ENCODE results near the gene TOM1L2.

The TOM1L2 gene

DNA sequence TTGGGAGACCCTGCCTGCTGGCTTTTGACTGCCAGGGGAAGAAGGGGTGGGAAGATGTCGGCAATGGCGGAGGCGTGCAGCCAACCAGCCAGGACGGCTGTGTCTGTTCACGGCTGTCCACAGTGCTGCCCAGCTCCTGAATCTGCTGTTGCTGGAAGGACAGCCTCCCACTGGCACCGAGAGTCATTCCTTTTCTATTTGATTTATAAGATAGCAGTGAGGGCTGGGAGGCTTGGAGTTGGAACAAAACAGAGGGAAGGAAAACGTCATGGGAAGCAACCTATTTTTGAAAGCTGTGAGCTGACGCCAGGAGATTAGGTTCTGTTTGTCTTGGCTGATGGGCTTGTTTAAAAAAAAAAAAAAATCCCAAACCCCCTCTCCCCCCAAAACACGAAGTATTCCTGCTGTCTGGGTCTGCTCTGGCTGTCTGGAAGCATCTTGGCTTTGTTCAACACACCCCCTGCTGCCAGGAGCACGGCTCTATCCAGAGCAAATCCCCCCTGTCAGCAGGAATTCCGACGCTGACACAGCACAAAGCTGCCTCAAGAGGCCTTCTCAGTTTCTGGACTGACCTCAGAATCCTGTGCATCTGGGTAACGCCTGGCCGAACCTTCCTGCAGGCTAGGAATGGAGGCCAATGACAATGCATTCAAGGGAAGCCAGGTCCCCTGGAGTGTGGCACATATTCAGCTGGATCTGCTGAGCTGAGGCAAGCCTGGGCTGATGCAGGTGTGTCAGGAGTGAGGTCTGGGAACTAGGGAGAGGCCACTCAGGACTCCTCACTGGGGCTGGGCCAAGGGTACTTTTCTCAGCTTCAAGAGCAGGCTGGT lies 94.5 kb downstream of the TOM1L2 start:
- DNase-seq (ENCODE audit: low read depth, low spot score), result no peak

DNA sequence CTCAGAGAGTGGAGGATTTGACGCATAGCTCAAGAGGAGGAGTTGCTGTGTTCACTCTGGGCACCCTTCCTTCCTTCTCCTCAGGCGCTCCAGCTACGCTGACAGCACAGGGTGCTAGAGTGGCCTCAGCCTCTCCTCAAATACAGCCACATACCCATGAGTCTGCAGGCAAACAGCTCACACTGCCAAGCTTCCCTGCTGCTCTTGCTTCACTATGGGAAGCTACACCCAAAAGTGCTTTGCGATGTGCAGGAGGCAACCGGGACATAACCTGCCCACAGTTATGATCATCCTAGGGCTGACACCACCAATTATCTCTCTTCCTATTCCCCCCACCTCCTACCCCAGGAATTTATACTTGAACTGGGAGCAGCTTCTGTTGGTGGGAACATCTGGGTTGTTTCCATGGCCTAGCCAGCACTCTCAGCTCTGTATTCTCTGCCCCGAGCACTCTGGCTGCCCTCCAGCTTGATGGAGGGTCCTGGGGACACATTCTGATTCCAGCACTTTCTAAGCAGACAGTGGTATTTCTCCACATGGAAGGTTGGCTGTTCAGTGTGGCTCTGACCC lies 95.2 kb downstream of the TOM1L2 start:
- DNase-seq (ENCODE audit: low read depth, low spot score), result no peak

DNA sequence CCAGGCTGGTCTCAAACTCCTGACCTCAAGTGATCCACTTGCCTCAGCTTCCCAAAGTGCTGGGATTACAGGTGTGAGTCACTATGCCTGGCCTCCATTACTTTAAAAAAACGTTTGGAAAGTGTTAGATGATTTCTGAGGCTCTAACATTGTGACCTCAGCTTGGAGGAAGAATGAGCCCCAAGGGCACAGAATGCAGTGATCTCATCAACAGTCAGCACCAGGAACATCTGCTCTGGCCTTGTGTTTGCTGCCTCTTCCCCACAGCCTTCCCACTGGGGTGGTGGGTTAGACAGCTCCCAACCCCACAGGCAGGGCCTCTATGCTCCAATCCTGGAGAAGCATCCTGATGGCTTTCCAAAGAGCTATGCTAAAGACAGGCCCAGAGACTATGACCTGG lies 97.7 kb downstream of the TOM1L2 start:
- DNase-seq (ENCODE audit: low read depth, low spot score), result no peak

DNA sequence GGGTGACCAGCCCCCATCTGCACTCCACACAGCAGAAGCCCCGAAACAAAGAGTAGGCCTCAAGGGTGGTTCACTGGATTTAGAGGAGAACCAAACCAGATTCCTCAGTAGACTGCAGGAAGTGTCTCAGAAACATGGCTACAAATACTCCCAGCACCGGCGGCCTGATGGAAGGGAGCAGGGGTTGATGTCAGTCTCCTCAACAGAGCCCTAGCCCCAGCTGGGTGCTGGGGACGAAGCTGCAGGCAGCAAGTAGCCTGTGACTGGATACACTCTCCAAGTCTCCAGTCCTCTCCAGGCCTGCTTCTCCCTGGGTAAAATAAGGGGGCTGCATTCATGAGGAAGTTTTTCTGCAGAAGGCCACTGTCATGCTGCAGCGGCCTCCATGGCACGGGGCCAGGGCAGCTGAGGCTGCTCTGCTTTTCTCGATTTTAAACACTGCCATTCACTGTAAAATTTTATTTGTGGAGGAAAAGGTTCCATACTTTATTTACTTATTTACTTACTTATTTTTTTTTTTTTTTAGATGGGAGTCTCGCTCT lies 98.7 kb downstream of the TOM1L2 start:
- DNase-seq (ENCODE audit: low read depth, low spot score), result no peak

DNA sequence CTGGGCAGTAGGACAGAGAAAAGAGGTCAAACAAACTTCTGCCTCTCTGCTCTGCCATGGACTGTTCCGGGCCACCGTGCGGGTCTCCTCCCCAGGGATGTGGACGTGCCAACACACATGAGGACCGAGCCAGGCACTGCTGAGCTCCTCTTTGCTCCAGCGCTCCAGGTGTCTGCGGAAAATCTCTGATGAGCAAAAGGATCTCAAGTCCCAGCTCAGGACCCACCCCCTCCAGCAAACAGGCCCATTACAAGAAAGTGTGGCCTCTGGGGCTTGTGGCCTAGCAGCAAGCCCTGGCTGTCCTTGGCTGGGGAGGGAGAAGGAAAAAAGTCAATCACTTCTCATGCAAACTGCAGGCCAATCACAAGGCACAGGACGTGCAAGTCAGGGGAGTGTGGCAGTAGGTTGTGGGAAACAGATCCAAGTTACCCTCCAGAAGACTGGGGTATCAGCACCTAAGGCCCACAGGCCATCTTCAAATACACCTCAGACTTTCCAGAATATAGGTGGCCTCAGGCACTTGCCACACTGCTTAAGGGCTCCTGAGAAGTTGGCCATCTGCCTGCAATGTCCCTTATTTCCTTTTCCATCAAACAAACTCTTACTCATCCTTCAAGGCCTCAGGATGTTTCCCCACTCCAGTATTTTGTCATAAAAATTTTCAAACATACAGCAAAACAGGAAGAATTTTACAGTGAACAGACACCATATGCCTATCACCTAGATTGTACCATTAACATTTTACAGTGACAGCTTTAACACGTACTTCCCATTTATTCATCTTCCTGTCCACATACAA lies 99.5 kb downstream of the TOM1L2 start:
- no peak for DNase-seq (ENCODE audit: low read depth, low spot score)

DNA sequence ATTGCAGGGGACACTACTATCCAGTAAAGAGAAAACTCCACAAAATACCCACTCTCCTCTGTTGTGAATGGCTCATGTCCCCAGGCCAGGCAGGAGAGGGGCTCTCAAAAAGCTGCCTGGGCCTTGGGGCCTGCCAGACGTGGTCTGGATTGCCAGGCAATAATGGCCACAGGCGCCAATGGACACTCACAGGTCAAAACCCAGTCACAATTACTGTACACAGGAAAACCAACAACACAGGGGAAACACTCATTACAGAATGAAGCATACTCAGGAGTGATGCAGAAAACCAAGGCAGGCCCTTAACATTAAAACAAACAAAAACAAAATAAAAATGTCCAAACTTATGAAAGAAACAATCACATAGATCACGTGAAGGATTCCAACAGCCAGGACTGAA lies 100.3 kb downstream of the TOM1L2 start:
- no peak for DNase-seq (ENCODE audit: low read depth, low spot score)

DNA sequence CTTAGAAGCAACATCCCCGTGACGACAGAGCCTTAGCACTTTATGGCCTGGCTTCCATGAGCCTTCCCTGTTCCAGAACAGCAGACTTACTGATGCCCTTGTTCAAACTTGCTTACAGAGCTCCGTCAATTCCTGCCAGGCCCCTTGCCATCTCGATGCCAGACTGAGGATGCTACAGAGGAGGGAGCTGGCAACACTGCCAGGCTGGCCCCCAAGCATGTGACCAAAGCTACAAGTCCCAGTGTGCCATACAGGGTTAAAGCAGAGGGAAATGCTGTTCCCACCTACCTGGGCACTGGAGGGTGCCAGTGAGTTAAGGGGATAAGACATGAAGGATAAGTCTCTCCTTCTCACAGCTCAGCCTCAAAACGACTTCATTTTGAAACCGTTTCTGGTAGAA lies 102.0 kb downstream of the TOM1L2 start:
- DNase-seq (ENCODE audit: low read depth, low spot score), result no peak

DNA sequence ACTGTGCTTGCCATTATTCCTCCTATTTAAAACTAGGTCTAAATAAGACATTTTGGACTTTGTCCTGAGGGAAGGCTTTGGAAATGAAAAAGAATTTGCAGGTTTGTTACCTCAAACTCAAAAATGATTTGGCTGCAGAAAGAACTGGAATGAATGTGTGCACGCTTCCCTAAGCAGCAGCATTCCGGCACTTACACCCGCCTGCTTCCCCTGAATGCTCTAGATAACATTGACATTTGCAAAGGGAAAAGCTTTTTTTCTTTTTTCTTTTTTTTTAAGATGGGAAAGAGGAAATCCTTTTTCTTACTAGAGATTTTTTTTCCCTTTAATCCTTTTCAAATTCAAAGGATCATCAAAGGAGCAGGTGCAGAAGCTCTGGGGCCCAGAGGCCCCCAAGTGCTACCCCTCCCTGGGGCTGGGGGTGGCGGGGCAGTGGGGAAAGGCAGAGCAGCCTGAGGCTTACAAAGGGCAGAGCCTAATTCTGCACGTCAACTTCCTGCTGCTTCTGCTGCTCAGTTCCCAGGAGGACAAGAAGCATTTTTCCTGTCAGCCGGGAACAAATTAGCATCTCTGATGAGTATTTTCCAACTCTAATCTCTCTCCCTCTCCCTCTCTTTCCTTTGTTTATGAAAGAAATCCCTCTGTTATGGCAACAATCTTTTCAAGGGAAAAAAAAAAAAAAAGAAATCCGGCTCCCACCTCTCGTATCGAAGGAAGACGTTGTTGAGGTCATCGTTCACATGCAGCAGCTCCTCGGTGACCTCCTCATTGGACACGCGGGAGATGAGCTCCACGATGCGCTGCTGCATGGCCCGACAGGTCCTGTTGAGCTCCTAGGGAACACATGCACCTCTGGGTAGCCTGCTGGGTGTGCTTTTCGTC lies 103.3 kb downstream of the TOM1L2 start:
- no peak for DNase-seq (ENCODE audit: low read depth, low spot score)

DNA sequence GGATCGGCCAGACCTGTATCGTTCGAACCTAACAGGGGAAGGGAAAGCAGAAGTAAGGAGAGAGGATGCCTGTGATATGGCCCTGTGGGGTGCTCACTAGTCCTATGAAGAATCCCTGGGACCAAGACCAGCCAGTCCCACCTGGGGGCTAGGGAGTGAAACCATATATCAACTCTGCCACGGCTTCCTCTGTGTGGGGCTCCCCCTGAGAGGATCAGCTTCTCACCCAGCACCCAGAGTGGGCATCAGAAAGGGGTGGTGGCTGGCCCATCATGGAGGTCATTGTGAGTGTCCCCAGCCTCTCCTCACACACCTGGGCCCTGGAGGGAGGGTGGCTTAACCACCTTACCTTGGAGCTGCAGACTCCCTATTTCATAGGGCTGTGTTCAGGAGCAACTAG lies 105.3 kb downstream of the TOM1L2 start:
- no peak for DNase-seq (ENCODE audit: low read depth, low spot score)

DNA sequence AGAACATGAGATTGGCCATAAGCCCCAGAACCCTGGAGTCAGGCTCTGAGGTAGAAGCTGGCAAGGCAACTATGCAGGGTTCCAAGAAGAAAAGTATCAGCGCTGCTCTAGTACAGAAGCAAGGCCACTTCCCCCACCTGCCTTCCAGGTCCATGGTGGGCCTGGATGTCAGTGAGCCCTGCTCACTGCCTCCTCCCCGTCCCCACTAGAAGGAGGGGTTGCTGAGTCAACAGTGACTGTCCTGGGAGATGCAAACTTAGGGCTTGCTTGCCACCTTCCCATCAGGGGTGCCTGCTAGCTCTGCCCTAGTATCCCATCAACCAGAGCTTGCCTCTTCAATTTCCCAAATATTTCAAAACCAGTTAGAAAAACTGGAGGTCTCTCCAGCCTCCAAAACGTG lies 105.8 kb downstream of the TOM1L2 start:
- no peak for DNase-seq (ENCODE audit: low read depth, low spot score)

DNA sequence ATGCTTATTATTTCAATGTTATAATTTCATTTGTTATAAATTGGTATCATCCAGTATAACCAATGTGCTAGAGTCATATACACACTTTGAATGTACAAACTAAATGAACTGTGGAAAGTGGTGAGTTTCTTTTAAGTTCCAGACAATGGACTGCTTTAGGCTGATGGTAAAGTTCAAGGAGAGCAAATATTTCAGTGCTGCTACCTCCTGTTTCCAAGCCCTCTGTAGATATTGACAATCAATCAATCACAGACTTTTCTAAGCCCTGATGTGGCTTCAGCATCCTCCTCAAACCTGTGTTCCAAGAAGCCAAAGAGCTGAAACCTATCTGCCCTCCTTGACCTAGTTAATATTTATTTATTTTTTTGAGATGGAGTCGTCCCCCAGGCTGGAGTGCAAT lies 107.2 kb downstream of the TOM1L2 start:
- DNase-seq (ENCODE audit: low read depth, low spot score), result no peak

DNA sequence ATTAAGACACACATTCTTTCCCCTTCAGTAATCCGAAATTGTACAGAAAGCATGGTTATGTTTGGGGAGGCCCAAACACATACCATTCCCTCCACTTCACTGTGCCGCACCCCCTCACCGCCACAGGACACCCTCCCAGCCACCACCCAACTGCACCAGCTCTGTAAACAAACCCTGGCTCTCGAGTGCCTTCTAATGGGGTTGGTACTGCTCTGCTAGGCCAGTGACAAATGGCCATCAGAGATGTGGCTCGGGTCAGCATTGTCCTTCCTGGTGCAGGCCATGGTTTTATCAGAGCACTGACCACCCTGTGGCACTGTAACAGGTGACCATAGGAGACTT lies 111.5 kb downstream of the TOM1L2 start:
- no peak for DNase-seq (ENCODE audit: low read depth, low spot score)

DNA sequence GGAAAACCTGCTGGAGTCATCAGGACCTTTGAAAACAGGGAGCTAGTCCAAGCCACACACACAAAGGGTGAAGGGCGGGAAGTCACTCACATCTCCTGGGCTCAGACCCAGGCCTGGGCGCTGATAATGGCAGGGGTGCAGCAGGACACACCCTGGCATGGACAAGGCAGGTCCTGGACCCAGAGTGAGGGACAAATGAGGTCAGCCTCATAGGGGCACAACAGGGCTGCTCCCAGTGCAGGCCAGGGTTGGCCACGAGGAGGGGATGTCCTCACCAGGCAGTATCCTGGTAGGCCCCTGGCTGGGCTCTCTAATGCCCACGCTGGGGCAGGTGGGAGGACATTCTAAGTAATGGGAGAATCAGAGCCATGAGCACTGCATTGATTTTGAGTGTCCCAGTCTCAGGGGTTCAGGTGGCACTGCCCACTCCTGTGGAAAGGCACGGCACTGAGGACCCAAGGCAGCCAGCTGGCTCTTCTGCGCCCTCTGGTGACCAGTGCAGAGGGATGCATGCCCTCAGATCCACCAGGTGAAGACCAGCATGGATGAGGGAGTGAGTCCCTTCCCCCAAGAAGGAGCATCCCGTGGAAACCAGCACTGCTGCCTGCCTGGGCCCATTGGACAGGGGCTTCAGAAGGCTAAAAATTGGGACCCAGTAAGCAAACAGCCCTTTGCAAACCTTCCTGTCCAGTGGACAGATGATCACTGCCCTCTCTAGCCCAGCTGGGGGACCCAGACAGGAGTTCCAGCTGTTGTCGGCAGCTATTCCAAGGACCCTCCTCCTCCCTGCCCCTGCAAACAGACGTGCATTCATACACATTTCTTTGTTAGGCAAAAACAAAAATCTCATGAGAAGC lies 112.1 kb downstream of the TOM1L2 start:
- DNase-seq (ENCODE audit: low read depth, low spot score), result no peak

DNA sequence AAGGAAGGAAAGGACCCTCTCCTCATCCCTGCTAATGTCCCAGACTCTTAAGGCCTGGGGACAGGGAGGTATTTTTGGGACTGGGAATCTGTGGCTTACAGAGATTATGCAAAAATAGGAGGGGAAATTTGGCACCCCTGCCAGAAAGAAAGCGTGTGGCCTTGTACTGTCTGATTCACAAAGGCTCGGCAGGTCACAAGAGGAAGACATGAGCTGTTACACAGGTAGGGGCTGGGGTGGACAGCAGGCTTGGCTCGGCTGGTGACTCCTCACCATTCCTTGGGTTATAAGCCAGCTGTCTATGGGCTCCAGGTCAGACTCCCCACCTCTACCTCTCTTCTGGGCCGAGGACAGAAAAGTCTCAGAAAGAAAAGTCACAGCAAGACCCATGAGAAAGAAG lies 114.7 kb downstream of the TOM1L2 start:
- no peak for DNase-seq (ENCODE audit: low read depth, low spot score)

DNA sequence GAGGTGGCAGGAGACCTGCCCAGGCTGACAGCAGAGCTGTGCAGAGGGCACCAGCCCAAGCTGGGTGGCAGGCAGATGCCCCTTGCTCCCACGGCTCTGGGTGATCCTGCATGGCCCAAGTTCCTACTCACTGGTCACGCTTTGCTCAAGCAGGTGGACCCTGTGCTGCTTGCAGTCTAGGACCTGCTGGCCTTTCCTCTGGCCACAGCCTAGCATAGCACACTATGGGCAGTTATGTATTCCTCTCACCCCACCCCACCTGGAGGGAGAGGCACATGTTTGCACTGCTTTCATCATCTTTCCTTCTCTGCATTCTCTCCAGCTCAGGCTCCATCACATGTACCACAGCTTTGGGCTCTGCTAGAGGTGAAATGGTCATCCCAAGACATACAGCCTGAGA lies 115.8 kb downstream of the TOM1L2 start:
- no peak for DNase-seq (ENCODE audit: low read depth, low spot score)

DNA sequence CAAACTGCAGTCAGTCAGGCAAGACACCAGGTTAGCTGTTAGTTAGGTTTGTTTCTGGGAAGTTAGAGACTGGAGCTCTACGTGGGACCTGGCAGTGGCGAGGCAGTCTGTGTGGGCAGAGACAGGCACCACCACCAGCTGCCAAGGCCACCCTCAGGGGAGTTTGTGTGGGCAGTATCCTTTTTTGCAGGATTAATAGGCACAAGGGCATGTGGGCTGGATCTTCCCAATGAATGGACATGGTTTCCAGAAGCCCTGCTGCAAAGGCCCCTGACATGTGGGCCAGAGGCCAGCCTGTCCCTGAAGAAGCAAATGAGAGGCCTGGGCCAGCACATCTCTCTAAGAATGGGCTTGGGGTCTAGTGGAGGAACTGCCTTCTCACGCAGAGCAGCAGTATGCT lies 116.2 kb downstream of the TOM1L2 start:
- DNase-seq (ENCODE audit: low read depth, low spot score), result no peak

DNA sequence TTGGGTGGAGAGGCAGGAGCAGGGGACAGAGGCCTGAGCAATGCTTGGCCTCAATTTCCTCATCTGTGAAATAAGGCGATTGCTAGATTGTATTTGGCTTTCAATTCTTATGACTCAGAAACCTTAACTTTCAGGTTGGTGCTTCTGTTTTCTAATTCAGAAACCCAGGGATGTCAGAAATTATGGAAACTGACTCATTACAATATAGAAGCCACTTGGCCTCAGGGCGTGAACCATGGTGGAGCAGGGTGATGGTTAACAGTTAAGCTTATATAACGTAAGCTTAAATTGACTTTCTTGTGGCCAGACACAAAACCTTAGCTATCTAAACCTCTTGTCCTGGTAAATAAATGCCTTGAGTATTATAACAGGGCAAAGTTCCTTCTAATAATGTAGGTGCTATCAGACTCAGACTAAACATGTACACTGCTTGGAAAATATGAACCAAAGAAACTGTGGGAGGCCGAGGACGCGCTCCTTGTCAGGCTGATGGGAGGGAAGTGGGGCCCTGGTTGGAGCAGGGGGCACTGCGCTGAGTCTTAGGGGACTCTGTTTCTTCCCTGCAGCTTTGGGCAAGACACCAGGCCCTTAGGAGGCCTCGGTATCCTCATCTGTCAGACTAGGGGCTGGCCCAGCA lies 118.3 kb downstream of the TOM1L2 start:
- no peak for DNase-seq (ENCODE audit: low read depth, low spot score)

DNA sequence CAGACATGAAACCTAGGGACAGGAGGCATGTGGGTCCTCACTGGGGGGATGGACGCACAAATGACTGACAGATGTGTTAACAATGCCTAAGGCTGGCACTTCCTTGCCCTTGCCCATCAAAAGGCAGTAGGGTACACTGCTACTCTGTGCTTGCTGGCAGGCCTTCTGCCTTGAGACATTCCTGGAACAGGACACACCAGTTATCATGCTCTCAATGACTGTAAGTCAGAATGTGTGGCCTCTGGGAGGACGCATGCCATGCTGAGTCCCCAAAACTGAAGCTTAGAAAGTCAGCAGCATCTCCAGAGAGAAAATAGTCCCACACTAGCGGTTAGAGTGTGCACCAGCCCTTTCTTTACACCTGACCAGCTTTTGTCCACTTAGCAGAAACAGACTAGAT lies 119.3 kb downstream of the TOM1L2 start:
- DNase-seq (ENCODE audit: low read depth, low spot score), result no peak

DNA sequence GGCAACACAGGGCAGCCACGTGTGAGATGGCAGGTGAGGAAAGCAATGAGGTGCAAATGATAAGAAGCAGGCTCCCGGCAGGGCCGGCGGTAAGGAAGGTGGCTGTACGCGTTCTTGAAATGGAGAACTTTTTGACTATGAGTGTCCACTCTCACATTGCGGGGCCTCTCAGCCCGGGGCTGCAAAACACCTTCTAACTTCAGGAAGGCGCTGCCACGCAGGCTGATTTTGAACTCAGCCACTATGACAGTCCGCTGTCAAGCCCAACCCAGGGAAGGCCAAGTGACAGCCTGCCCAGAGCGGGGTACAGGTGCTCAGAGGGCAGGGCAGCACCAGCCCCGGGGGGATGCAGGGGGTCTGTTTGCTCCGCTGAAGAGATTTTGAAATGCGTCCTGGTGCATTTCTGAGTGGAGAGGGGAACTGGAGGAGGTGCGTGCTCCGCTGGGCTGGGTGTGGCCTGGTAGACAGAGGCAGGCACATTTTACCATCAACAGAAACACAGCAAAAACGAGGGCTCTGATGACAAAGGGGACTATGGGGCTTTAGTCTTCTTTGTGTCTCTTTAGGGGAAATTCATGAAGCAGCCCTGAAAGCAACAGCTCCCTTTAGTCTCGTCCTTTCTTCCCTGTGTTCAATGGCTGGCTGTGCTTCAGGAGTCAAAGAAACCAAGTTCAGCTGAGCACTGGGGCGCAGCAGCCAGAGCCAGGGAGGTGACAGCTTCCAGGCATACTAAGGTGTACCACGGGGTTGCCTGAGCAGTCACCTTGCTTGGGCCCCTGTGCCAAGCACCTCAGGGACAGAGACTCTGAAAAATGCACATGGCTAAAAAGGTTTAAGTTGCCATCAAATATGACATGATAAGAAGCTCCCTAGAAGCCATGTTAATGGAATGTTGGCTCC lies 120.8 kb downstream of the TOM1L2 start:
- DNase-seq (ENCODE audit: low read depth, low spot score), result no peak

Measured in iPS DF 19.7 (cell line).